NT2/D1 (cell line): Measurements from ENCODE around the gene PROK2.

Experiments
- DNase-seq: peaks from one replicate; pipeline ENCODE4 v3.0.0-alpha.2; 2011; ENCODE audit warnings: low read depth, low spot score
- H3K27me3 ChIP-seq: 2 replicates; pipeline ENCODE4 v1.6.0; 2011; ENCODE audit warnings: mild to moderate bottlenecking; ENCODE audit not compliant: insufficient read length, insufficient read depth
- H3K36me3 ChIP-seq: 2 replicates; pipeline ENCODE4 v1.6.1; 2011; ENCODE audit warnings: mild to moderate bottlenecking, low read length, mixed read lengths; ENCODE audit not compliant: insufficient read depth, insufficient read length
- H3K4me1 ChIP-seq: 2 replicates; pipeline ENCODE4 v1.5.1; 2011; ENCODE audit not compliant: insufficient read depth, insufficient read length
- H3K4me3 ChIP-seq: 2 replicates; pipeline ENCODE4 v1.5.1; 2011; ENCODE audit warnings: low read depth; ENCODE audit not compliant: insufficient read length
- H3K9ac ChIP-seq: 2 replicates; pipeline ENCODE4 v1.6.0; 2011; ENCODE audit warnings: low read depth; ENCODE audit not compliant: insufficient read length
- H3K9me3 ChIP-seq: 2 replicates; pipeline ENCODE4 v1.5.1; 2011; ENCODE audit warnings: mild to moderate bottlenecking, low read length; ENCODE audit not compliant: insufficient read depth
- SUZ12 ChIP-seq: IDR thresholded peaks from 2 replicates; pipeline ENCODE4 v1.6.1; 2011; ENCODE audit not compliant: insufficient read length, insufficient read depth; ENCODE audit errors: extremely low read depth
- YY1 ChIP-seq: IDR thresholded peaks from 2 replicates; pipeline ENCODE4 v1.6.1; 2011; ENCODE audit not compliant: insufficient read length, insufficient read depth
- ZNF274 ChIP-seq: IDR thresholded peaks from 2 replicates; pipeline ENCODE4 v1.6.1; 2011; ENCODE audit warnings: mild to moderate bottlenecking, low read depth, low read length

PROK2 gene

DNA sequence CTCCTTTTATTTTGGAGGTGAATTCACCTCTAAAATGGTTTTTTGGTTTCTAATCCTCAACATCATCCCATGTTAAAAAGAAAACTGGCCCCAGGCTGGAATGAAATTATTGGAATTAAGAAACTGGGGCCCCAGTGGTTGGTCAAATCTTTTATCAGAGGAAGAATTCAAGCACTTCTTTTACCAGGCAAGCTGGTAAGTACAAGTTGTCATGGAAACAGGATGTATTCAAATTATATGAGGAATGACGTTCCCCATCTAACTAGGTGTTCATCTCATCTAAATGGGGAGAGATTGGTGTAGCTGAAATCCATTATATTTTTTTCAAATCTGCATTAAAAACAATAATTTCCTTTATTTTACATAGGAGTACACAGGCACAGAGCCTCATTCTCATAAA lies 50.1 kb downstream of the PROK2 start:
- DNase-seq = no peak
- Histone ChIP-seq H3K27me3 (no peaks in the 10 kb centered on the region), H3K4me3 (no peak overlapping the region), H3K9me3 (peaks cover 6% of the 10 kb centered on the region; the same call in 1 of the 2 replicates), H3K9ac (no peak overlapping the region), H3K36me3 (no peaks in the 10 kb centered on the region), H3K4me1 (peaks cover 5% of the 10 kb centered on the region)
- TF ChIP-seq YY1 (no peak), ZNF274 (no peak), SUZ12 (no peak)

DNA sequence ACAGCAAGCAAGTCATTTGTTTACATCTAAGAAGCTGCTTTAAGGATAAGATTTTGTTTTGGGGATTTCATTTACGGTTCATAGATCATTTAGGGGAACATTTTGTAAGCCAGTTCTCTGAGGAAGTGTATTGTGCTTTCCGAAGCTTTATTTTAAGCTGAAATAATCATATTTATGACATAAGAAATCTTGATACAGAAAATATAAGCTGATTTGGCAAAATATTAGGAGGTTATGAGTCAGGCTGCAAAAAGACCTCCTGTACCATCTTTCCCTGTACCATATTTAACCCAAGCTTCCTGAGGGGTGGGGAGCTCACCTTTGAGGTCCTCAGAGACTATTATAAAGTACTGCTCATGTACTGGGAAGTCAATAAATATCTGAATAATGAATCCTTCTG lies 51.6 kb downstream of the PROK2 start:
- no peaks in the 10 kb centered on the region for H3K27me3 ChIP-seq

DNA sequence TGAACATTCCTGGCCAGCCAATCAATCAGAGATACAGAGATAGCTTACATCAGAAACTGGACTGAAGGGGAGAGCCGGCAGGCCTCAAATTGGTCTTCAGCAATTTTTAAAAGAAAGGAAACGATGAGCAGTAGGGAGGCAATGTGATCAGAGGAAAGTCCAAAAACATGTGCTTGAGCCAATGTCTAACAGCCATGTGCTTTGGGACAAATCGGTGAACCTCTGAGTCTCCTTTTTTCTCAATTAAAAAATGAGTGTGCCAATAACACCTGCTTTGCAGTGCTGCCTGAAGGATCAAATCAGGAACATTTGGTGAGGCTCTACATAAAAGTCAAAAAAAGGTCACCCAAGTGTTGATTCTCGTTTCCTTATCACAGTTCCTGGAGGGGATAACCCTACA lies 52.3 kb downstream of the PROK2 start:
- TF ChIP-seq ZNF274 (no peak), SUZ12 (no peak), YY1 (no peak)
- Histone ChIP-seq H3K27me3 (no peaks in the 10 kb centered on the region), H3K36me3 (no peaks in the 10 kb centered on the region), H3K9ac (no peak overlapping the region), H3K4me1 (peaks cover 5% of the 10 kb centered on the region), H3K9me3 (no peaks in the 10 kb centered on the region), H3K4me3 (no peak overlapping the region)
- no peak for DNase-seq

More for the DNA sequence above, 51.6 kb downstream of the PROK2 start:
- Histone ChIP-seq H3K9me3 (peaks cover 6% of the 10 kb centered on the region; the same call in 1 of the 2 replicates), H3K36me3 (no peaks in the 10 kb centered on the region), H3K9ac (no peak overlapping the region), H3K4me1 (peaks cover 5% of the 10 kb centered on the region), H3K4me3 (no peak overlapping the region)
- DNase-seq = no peak
- TF ChIP-seq YY1 = no peak

DNA sequence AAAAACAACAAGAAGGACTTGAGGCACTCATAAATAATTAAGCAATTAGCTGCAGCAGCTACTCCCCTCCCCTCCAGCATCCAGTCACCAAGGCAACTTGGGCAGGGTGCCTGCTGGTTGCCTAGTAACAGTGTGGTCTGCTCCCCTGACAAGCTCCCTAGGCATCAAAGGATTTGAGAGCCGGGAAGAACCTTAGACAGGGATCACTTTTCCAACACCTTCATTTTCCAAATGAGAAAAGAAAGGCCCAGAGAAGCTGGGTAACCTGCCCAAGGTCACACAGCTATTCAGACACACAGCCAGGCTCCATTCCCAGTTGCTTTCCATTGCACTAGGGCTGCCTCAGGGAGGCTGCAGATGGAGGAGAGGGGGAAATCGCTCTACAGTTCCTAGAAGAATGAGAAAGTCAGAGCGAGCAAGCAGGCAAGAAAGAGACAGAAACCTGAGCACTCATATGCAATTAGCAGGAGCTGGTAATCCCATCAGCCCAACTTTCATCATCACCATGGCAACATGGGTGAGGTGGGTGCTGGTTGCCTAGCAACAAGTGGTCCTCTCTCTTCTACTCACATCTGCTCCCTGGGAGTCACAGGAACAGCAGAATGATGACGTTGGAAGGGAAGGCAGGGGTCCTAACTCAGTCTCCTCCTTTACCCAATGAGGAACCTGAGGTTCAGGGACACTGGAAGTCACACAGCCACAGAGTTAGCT lies 56.2 kb downstream of the PROK2 start:
- peak; percentile 88 for DNase-seq
- TF ChIP-seq ZNF274 (no peak), YY1 (no peak), SUZ12 (no peak)
- Histone ChIP-seq H3K4me3 (no peak overlapping the region), H3K9me3 (no peaks in the 10 kb centered on the region), H3K36me3 (no peaks in the 10 kb centered on the region), H3K4me1 (peaks cover 5% of the 10 kb centered on the region), H3K9ac (no peak overlapping the region), H3K27me3 (peaks cover 14% of the 10 kb centered on the region)

DNA sequence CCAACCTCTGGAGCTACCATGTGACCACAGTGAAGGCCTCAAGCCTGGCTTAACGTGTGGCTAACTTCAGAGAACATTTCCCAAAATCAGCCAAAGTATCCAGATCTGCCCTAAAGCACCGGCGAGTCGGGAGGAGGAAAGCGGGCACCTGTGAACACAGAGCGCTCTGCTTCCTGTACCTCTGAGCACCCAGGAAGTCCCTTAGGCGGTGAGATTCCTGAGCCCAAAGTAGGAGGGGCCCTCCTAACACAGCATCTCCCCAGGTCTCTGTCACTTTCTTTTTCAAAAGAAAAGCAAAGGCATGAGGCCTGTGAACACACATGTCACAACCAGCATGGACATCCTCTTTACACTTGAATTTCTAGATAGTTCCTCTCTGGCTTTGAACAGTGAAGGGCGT lies 58.8 kb downstream of the PROK2 start:
- no peak for DNase-seq
- H3K4me1 ChIP-seq = peaks cover 3% of the 10 kb centered on the region

DNA sequence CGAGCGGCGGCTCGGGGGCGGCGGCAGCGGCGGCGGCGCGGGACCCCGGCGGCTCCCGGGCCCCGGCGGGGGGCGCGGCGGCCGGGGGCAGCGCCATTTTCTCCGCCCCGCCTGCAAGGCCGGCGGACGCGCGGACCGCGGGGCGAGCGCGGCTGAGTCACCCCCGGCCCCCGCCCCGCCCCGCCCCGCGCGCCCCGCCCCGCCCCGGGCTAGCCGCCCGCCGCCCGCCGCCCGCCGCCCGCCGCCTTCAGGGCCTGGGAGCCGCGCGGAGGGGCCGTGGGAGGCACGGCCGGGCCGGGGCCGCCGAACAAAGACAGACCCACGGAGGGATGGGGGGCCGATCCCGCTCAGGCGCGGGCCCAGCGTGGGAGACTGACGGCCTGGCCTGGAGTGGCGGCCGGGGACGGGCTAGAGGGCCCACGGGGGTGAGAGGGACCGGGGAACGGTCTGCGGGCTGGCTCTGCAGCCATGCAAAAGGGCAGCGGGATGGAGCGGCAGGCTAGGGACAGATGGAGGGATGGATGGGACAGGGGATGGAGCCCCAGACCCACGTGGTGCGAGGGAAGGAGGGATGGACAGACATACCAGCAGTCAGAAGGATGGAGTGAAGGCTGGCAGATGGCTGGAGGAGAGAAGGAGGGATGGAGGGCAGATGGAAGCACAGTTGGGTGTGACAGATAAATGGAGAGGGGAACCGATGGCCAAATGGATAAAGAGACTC lies 59.5 kb downstream of the PROK2 start, which contains the start of gene EIF4E3:
EIF4E3 (minus strand) TSS at position 132 of the 721 bp plus-strand sequence; CDS start at position 97, 35 bp downstream.
- no peaks in the 10 kb centered on the region for H3K36me3 ChIP-seq
- H3K4me3 ChIP-seq = peak within 1 kb of the TSS; percentile 63
- no peaks in the 10 kb centered on the region for H3K9me3 ChIP-seq
- peak within 1 kb of the TSS; percentile 72 for H3K9ac ChIP-seq
- peaks cover 26% of the 10 kb centered on the region for H3K27me3 ChIP-seq
- TF ChIP-seq YY1 (no peak), SUZ12 (no peak), ZNF274 (no peak)
- DNase-seq = no peak
- H3K4me1 ChIP-seq = peaks cover 2% of the 10 kb centered on the region

More for the DNA sequence above, 58.8 kb downstream of the PROK2 start:
- TF ChIP-seq SUZ12 (no peak), ZNF274 (no peak), YY1 (no peak)
- Histone ChIP-seq H3K9ac (no peak overlapping the region), H3K4me3 (no peak overlapping the region), H3K36me3 (no peaks in the 10 kb centered on the region), H3K27me3 (peaks cover 26% of the 10 kb centered on the region), H3K9me3 (no peaks in the 10 kb centered on the region)

DNA sequence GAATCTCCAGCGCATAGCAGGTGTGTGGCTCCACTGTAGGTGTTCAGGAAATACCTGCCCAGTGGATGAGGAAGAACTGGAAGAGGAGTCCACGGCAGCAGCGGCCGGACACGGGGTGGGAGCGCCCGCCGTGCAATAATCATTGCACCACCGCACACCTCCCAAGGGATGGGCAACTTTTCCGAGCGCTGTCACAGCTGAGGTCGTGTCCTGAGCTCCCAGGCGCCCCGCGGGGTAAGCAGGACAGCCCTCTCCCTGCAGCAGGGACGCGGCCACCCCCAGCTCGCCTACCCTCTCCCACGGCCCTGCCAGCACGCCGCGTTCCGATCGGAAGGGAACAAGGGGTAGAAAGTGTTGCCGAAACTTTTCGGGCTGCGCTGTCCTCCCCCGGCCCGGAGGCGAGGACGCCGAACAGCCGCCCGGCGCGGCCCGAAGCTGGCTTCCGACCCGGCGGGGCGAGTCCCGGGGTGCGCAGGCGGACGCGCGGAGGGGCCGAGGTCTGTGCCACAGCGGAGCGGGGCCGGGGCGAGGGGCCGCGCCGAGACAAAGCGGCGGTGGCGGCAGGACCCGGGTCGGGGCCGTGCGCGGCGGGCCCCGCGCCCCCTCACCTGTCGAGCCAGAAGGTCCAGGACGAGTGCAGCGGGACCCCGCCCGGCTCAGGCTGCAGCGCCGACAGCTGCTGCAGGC lies 60.2 kb downstream of the PROK2 start:
- Histone ChIP-seq H3K27me3 (peaks cover 26% of the 10 kb centered on the region), H3K4me1 (no peaks in the 10 kb centered on the region), H3K9ac (peak overlapping the region; percentile 72), H3K36me3 (no peaks in the 10 kb centered on the region), H3K4me3 (peak overlapping the region; percentile 63), H3K9me3 (no peaks in the 10 kb centered on the region)
- TF ChIP-seq YY1 (no peak), SUZ12 (no peak), ZNF274 (no peak)
- no peak for DNase-seq
